Esophagus squamous epithelium (tissue), 4 donors: ENCODE results near the gene KAZN.

ENCODE experiments used
- CTCF ChIP-seq, 6 experiments: fragments of 450-650 bp in 4 of 6; fragments of 200-600 bp in 2 of 6; sonication (generic) in 2 of 6; IDR thresholded peaks; one replicate each; pipeline ENCODE4 v1.5.1; 2016 to 2019; ENCODE audit warnings: antibody characterized with exemption in 6 of 6, mild to moderate bottlenecking in 4 of 6, moderate library complexity in 4 of 6
- POLR2A ChIP-seq, 4 donors: fragments of 450-650 bp; IDR thresholded peaks; one replicate each; pipeline ENCODE4 v1.6.1; 2017; ENCODE audit warnings: antibody characterized with exemption in 4 of 4, mild to moderate bottlenecking in 4 of 4, moderate library complexity in 3 of 4

- no peak for TF ChIP-seq CTCF (IDR thresholded peaks at IDR 0.05)
- no peak for TF ChIP-seq POLR2A (IDR thresholded peaks at IDR 0.05)
Observed at GRCh38 chr1:15130607-15131006, 532.1 kb downstream of the KAZN start.
